Measurements from ENCODE around the gene THNSL1.

DNA sequence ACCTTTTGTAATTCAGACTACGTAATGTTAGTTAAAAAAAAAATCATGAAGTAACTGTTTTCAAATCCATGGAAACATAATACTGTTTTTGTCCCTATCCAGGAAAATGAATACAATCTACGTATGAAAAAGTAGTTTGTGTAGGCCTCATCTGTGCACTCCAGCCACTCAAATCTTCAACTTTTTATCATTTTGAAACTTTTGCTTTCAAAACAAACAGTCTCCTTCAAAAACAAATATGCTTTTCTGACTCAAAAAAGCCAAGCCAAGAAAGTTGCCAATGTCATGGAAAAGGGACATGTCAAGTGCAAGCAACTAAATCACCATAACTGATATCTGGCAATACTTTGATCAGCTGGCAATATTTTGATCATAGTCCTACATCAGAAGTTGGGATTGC, 13.1 kb downstream of the THNSL1 start:
- TF ChIP-seq, protein P1, sequence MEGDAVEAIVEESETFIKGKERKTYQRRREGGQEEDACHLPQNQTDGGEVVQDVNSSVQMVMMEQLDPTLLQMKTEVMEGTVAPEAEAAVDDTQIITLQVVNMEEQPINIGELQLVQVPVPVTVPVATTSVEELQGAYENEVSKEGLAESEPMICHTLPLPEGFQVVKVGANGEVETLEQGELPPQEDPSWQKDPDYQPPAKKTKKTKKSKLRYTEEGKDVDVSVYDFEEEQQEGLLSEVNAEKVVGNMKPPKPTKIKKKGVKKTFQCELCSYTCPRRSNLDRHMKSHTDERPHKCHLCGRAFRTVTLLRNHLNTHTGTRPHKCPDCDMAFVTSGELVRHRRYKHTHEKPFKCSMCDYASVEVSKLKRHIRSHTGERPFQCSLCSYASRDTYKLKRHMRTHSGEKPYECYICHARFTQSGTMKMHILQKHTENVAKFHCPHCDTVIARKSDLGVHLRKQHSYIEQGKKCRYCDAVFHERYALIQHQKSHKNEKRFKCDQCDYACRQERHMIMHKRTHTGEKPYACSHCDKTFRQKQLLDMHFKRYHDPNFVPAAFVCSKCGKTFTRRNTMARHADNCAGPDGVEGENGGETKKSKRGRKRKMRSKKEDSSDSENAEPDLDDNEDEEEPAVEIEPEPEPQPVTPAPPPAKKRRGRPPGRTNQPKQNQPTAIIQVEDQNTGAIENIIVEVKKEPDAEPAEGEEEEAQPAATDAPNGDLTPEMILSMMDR (conservative IDR thresholded peaks at IDR 0.05), result no peak
- TF ChIP-seq ZFX (IDR thresholded peaks at IDR 0.05), result no peak
